Stimulated activated CD8-positive, alpha-beta memory T cell treated with anti-CD3 and anti-CD28 coated beads, Interleukin-4, amount 100 ng/mL, for 48 hours (primary cell): ENCODE results near the gene SECTM1.

Experiments
- DNase-seq: peaks from one replicate; pipeline ENCODE4 v3.0.0-alpha.2; 2020

Gene SECTM1

GRCh38 chr17:82346342-82347300, 13.1 kb upstream of the SECTM1 start:
- DNase-seq: no peak

GRCh38 chr17:82345151-82345976, 11.8 kb upstream of the SECTM1 start:
- DNase-seq: no peak

- DNase-seq: no peak
Observed at GRCh38 chr17:82344175-82344907, 10.8 kb upstream of the SECTM1 start.

GRCh38 chr17:82343560-82343959, 10.0 kb upstream of the SECTM1 start:
- no peak for DNase-seq

GRCh38 chr17:82342361-82343079, 9.0 kb upstream of the SECTM1 start:
- DNase-seq: no peak

GRCh38 chr17:82339634-82340580, 6.3 kb upstream of the SECTM1 start:
- DNase-seq: no peak

- DNase-seq: no peak
Observed at GRCh38 chr17:82338858-82339633, 5.5 kb upstream of the SECTM1 start.

GRCh38 chr17:82334622-82335394, 1.2 kb upstream of the SECTM1 start:
- no peak for DNase-seq

- DNase-seq: no peak
Observed at GRCh38 chr17:82334204-82334621, 647 bp upstream of the SECTM1 start.

- no peak for DNase-seq
Observed at GRCh38 chr17:82332669-82333278, 792 bp downstream of the SECTM1 start.

GRCh38 chr17:82331345-82331939, 2.1 kb downstream of the SECTM1 start:
- no peak for DNase-seq

GRCh38 chr17:82330322-82331239, 3.0 kb downstream of the SECTM1 start:
- DNase-seq: no peak

GRCh38 chr17:82329683-82330321, 3.8 kb downstream of the SECTM1 start:
- DNase-seq: no peak

GRCh38 chr17:82328994-82329507, 4.5 kb downstream of the SECTM1 start:
- no peak for DNase-seq

- DNase-seq: peak; percentile 28
Observed at GRCh38 chr17:82328141-82328993, 5.2 kb downstream of the SECTM1 start.

- DNase-seq: no peak
Observed at GRCh38 chr17:82327757-82328140, 5.8 kb downstream of the SECTM1 start.
